Pulmonary artery endothelial cell (primary cell): ENCODE measurements around the gene DIP2A. TPM values are rescaled to one million over a fixed set of nuclear protein-coding genes. Genes with fewer than 3 reads are reported as not detected.
"Not testable (repeated sequence)": the region's sequence is repeated elsewhere in the genome, so short reads cannot be mapped to it uniquely, and the experiment has no call there.

Source experiments
- DNase-seq: peaks from one replicate; pipeline ENCODE4 v3.0.0-alpha.2; 2011; ENCODE audit warnings: low read depth, low spot score
- total RNA-seq: library from RNA; depleted of rRNA; stranded (reverse); fragments of >200 nt; gene quantifications from 2 replicates; pipeline ENCODE4 v1.2.3, GENCODE V29; 2014

DIP2A gene
- total RNA-seq, 1 donor from 2014 or later, result 22.9 TPM

DNA sequence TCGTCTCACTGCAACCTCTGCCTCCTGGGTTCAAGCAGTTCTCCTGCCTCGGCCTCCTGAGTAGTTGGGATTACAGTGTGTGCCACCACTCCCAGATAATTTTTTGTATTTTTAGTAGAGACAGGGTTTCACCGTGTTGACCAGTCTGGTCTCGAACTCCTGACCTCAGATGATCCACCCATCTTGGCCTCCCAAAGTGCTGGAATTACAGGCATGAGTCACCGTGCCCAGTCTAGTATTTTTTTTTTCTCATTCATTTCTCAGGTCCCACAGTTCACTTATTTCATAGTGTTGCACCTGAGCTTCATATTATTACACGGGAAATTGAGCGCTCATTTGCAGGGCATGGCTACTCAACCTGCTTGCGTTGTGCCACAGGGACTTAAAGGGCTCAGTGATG lies 68.7 kb downstream of the DIP2A start:
- not testable (repeated sequence) for DNase-seq

DNA sequence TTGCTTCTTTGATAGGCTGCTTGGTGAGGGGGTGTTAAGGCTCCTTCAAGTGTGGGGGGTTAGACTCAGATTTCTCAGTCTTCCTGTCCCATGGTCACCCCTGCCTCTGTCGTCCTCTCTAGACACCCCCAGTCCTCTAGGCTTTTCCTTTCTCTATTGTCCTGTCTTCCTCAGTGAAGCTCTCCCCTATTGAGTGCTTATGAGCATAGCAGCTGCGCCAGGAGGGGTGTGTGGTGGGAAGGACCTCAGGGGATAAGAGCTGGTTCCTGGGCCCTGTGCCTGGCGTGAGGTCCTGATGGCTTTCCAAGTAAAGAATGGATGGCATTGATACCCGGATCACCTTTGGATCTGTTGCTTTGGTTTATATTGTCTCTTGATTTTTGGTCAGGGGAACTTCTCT lies 69.1 kb downstream of the DIP2A start:
- no peak for DNase-seq

DNA sequence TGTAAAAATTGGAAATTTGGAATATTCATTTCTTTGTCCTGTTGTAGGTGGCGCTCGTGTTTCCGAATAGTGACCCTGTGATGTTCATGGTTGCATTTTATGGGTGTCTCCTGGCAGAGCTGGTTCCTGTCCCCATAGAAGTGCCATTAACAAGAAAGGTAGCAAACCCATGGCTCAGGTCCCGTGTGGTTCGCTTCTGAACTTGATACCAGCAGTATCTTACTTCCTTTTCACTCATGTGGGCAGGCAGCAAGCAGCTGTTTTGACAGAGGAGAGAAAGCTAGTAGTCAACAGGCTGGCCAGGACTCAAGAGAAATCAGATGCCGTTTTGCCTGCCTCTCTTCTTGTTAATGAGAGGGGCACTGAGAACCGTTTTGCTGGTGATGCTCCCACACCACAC lies 73.4 kb downstream of the DIP2A start:
- DNase-seq, result no peak

DNA sequence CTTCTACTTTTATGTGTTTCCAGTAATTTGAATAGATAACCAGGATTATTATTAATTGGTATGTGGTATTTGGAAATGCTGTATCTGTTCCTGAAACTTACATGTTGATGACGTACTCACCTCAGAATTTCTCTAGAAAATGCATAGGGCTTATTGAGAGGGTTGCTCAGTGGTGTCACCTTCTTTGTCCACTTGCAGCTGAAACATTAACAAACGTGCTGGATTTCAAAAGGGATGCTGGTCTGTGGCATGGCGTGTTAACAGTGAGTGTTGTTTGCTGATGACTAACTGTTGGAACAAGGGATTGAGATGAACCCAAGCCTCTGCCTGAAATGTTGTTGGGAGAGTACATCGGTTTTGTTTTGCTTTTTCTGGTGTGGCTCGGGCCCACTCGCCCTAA lies 78.3 kb downstream of the DIP2A start:
- DNase-seq, result no peak

DNA sequence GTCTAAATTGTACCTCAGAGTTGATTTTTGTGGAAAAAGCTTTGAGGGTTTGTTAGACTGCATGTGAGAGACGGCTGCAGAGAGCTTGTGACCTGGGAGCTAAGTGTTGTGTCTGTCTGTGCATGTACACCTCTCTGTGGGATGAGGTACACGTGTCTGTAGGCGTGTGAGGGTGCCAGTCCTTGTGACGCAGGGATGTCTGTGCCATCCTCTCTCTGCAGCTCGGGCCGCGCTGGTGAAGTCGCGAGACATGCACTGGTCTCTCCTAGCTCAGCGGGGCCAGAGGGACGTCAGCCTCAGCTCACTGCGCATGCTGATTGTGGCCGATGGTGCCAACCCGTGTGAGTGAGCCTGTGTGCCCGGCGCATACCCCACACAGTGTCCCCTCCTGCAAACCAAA lies 79.6 kb downstream of the DIP2A start:
- DNase-seq, result no peak

DNA sequence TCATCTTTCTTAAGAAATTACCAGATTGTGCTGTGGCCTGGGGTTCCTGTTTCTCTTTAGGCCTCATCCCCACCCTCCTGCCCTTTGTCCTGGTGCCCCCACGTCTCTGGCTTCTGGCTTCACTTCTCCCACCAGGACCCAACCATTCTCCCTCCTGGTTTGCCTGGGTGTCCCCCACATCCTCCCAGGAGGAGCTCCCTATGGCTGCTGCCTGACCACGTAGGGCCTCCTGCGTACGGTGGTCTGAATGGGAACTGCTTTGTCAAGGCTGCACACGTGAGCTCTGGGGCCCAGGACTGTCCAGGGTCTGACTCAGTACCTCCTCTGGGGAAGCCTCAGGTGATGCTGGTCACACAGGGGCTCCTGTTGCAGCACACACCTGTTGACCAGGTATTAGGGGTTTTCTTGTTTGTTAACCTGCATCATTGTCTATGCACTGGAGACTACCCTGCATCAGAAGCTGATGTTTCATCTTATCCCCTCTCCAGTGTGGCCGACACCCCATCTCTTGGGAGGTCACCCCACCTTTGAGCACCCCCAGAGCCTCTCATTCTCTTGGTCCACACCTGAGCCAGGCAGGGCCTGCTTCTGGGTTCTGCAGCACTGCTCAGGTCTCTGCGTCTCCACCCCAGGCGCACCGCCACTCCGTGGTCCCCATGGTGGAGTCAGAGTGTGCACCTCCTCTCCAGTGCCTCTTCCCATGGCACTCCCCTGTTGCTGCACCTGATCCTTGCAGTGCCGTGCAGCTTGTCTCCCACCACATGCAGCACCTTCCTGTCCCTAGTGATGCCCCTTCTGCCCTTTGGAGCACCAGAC lies 80.4 kb downstream of the DIP2A start:
- no peak for DNase-seq

DNA sequence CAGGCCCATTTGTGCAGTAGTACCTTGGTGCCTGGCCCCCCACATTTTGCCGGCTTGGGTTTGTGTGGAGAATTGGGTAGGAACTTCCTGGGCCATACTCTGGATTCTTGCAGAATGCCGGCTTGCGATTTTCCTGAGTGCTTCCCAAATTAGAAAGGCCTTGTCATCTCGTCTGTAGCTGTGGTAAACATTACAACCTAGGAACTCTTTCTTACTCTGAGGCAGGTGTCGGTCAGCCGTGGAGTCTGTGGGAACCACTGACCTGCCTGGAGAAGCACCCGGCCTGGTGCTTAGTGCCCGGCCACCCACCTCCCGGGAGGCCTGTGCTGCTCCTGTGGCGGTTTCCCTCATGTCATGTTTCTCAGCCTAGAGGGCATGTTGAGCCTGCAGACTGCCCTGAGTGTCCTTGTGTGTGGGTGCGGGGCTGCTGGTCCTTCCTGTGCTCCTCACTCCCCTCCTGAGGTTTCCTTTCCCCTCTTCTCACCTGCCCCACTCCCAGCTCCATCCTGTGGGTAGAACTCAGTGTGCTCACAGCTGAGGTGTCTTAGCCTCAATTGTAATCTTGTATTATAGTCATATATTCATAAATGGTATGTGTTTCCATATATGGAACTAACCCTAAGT lies 81.5 kb downstream of the DIP2A start:
- no peak for DNase-seq

DNA sequence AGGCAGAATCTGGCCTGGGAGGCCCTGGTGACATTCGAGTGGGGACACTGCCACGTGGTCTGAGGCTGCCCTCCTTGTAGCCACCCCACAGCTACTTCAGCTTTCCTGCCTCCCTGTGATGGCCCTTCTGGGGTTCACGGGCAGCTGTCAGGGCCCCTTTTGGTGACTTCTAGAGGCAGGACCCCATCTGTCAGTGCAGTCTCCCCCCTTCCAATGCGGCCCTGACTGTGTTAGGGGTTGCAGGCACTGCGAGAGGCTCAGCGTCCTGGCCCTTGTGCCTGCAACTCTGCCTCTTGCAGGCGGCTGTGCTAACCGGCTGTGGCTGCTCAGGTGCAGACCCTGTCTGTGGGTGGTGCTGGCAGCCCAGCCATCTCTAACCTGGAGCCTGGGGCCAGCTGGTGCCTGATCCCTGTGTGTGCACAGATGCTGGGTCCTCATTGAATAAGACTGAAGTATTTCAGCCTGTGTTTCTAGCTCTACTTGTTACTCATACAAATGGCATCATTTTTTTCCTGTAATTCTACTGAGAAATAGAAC lies 84.0 kb downstream of the DIP2A start:
- DNase-seq, result no peak

DNA sequence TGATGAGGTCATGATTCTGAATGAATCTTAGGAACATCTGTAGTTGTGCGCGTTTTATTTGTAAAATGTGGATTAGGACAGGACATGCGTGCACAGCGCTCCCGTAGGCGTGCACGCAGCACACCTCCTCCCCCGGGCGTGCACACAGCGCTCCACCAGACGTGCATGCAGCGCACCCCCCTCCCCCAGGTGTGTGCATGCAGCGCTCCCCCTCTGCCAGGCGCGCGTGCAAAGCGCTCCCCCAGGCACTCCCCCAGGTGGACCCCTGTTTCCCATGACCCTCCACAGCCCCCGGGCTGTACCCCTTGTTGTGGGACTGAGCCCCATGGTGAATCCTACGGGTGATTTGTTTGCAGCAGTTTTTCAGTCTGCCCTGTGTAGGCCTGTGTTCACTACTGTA lies 84.6 kb downstream of the DIP2A start:
- DNase-seq, result no peak

DNA sequence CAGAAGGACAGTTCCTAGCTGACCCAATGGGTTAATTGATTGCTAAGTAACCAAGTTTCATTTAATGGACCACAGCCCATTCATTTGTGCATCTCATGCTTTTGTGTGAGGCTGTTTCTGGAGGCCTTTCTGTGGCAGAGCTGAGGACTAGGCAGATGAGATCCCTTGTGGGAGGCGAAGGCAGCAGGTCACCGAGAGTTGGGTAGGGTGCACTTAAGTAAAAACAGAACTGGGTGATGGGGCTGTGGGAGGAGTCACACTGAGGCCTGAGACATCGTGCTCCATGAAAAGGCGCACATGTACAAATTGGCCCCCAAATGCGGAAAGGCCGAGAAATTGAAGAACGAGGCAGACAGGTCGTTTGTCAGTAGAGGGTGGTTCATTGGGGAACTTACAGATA lies 85.3 kb downstream of the DIP2A start:
- DNase-seq, result no peak

DNA sequence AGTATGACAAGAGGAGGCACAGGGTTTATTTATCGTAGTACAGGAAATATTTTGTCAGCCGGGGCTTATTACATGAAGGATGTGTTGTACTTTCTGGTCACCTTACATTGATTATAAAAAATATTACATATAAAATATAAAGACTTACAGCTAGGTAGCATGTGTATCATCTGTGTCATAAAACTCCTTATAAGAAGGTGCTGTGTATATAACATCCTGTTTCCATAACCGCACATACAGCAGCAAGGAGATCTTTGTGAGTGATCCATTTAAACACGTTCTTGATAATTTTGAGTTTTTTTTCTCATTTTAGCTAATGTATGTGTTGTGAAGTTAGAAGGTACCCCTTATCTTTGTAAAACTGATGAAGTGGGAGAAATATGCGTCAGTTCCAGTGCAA lies 86.1 kb downstream of the DIP2A start:
- no peak for DNase-seq

DNA sequence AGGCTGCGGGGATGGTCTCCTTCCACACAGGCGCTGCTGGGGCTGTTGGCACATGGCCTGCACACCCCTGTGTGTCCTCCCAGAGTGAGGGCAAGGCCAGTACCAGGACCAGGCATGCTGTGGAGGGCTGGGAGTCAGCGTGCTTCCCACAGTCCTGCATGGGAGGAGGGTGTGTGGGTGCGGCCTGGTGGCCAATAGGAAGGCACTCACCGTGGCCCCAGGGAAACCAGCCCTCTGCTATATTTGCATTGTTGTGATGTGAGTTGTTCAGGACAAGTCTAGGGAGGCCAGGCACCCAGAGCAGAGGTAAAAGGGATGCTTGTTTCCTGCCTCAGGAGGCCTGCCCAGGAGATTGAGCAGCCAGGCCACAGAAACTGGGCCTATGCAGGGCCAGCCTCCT lies 86.7 kb downstream of the DIP2A start:
- DNase-seq, result no peak

DNA sequence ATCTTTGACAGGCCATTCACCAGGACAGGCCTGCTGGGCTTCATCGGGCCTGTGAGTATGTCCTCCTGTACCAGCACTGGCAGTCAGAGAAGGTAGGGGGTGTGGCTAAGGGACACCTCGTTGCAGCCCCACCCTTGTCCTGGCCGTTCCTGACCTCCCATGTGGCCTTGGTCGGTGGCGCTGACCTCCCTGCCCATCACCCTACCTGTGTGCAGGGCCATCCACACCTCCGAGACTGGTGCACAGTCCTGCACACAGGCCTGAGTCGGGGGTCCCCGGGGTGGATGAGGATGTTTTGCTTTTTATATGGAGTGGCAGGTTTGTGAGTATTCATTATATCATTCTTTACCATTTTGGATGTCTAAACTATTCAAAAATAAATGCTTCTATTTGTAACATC lies 87.2 kb downstream of the DIP2A start:
- DNase-seq, result no peak

DNA sequence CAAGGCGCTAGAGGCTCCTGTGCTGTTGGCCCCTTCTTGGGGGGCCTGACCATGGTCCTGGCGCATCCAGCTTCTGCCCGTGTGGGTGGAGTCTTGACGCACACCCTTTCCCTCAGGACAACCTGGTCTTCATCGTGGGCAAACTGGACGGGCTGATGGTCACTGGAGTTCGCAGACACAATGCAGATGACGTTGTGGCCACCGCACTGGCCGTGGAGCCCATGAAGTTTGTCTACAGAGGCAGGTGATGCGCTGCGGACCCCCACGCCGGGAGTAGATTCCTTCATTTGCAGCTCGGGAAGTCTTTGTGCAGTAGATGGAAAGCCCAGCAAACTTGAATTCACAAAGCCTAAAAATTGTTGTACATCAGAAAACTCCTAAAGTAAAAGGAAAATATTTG lies 88.1 kb downstream of the DIP2A start:
- DNase-seq, result no peak

DNA sequence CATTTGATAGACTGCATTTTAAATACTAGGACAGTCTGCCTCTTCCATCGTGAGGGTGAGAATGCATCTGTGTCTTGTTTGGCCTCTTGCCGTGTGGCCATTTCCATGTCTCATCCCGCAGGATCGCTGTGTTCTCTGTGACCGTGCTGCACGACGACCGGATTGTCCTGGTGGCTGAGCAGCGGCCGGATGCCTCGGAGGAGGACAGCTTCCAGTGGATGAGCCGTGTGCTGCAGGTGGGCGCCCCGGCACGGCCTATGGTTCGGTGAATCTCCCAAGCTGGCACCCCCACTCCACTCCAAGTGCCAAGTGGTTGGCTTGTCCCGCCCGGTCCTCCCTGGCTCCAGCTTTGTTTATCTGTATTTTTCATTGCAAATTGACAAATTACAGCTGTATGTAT lies 91.0 kb downstream of the DIP2A start:
- no peak for DNase-seq

DNA sequence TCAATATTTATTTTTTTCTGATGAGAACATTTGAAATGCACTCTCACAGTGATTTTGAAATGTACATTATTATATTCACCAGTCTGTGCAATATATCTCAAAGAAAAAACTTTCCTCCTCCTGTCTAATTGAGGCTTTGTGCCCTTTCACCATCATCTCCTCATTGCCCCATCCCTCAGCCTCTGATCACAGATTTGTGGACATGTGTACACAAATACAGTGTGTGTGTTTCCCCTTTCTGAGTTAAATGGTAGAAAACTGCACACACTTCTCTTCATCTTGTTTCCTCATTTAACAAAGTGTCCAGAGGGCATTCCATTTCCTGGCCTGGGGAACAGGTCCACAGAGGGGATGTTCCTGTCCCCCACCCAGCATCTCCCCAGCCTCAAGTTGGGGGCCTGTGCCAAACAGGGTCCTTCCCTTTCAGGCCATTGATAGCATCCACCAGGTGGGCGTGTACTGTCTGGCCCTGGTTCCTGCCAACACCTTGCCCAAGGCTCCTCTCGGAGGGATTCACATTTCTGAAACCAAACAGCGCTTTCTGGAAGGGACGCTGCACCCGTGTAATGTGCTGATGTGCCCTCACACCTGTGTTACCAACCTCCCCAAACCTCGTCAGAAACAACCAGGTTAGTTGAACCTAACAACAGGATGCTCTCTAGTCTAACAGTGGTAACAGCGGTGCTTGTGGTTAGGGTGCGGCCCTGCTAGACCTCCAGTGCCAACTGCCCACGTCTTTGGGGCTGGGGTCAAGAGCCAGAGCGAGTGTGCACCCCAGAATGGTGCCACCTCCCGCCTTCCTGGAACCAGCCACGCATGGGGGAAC lies 91.6 kb downstream of the DIP2A start:
- DNase-seq, result no peak

DNA sequence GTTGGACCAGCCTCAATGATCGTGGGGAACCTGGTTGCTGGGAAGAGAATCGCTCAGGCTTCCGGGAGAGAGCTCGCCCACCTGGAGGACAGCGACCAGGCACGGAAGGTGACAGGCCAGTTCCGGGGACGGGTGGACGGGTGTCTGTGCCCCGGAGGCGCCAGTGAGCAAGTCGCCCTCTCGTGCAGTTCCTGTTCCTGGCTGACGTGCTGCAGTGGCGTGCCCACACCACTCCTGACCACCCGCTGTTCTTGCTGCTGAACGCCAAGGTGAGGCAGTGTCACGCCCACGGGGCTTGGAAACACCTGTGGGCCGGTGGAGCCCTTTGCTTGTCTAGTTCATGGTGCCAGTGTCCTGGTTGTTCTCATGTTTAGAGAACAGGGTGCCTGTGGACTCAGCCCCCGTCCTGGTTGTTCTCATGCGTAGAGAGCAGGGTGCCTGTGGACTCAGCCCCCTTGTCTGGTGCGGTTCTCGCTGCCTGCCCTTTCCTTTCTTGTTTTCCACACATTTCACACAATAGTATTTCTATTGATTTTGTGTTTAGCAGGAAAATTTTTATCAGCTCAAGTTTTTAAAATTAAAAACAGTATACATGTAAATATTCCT lies 93.0 kb downstream of the DIP2A start:
- no peak for DNase-seq

DNA sequence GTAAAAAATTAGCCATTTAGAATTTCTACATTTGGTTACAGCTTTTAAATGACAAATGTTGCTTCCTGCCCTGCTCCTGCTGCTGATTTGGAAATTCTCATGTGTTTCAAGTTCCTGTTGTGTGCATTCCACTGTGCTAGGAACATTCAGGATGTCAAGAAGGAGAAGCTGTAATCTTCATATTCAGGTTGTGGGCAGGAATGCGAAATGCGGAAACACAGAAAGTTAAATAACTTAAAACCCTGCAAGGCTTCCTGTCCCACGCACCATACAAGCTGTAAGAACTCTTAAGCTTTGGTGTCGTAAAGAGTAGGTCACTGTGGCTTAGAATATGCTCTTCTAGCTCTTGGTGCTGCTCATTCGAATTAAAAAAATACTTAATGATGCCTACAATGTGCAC lies 93.6 kb downstream of the DIP2A start:
- DNase-seq, result peak; percentile 30

DNA sequence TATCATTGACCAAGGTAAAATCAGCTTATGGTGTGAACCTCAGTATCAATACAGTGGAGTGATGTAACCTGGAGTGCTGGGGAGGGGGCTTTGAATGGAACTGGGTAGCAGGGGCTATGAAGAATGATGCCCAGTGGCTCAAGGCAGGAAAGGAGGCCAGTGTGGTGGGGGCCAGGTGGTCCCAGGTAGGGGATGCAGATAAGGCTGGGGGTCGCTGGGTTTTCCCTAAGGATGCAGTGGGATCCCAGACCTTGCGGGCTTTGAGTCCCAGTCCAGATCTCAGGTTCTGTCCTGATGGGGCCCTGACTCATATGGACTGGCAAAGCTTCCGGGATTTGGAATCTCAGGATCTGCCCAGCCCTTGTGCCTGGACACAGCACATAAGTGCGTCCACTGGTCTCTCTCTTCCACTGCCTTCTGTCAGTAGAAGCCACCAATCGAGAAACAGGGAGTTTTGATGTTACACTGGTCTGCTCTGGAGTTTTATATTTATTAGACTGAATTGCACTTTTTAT lies 94.2 kb downstream of the DIP2A start:
- no peak for DNase-seq

DNA sequence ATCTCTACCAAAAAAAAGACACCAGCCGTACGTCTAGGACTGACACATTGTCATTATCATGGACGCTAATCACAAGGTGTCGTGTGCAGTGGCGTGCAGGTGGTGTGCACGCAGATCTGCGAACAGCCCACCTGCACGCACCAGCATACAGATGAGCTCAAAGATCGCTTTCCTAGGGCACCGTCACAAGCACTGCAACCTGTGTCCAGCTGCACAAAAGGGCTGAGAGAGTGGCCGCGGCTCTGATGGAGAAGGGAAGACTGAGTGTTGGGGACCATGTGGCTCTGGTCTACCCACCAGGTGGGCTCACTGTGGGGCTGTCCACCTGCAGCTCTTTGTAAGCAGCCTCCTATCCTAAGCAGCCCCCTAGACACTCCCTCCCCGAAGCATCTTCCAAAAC lies 95.3 kb downstream of the DIP2A start:
- no peak for DNase-seq

DNA sequence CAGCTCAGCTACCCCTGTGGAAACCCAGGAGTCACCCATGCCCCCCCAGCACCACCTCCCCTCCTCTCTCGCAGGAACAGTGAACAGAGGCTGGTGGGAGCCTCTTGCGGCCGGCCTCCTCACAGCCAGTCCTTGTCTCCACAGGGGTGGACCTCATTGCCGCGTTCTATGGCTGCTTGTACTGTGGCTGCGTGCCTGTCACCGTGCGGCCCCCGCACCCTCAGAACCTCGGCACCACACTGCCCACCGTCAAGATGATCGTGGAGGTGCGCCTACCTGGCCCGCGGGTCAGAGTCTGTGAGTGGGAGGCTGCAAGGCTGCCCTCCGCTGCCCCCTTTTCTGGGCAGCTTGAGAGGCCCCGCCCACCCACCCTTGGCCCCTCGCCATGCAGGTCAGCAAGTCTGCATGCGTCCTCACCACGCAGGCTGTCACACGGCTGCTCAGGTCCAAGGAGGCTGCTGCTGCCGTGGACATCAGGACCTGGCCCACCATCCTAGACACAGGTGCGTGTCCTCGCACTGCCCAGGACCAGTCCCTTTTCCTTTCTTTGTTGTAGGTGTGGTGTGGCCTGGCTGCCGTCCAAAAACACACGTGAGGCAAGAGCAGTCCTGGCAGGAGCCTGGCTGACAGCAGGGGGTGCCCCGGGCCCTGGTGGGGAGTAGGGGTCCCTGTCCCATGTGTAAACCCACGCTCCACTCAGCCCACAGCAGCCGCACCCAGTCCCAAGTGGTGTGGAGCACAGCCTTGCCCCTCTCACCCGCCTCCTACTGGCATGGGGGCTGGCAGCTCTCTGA lies 95.9 kb downstream of the DIP2A start:
- no peak for DNase-seq
